SU-DHL-6 (cell line): ENCODE results near the gene HLA-DRA.

Experiments
- H2AFZ ChIP-seq: fragments of 200-600 bp; sonication (generic); 2 replicates; pipeline ENCODE4 v1.6.1; 2014; ENCODE audit warnings: low read depth, mild to moderate bottlenecking, moderate library complexity, mixed read lengths, antibody characterized with exemption, low read length; ENCODE audit not compliant: severe bottlenecking
- H3F3A ChIP-seq: fragments of 200-600 bp; shearing (Covaris generic); 2 replicates; pipeline ENCODE4 v1.6.0; 2016; ENCODE audit warnings: antibody characterized with exemption, mild to moderate bottlenecking; ENCODE audit not compliant: insufficient read depth
- H3K27ac ChIP-seq: fragments of 200-600 bp; sonication (generic); 2 replicates; pipeline ENCODE4 v1.5.1; 2016; ENCODE audit warnings: low read depth, mild to moderate bottlenecking, low read length, moderate library complexity, mixed read lengths
- H3K27me3 ChIP-seq: fragments of 200-600 bp; sonication (generic), shearing (Covaris generic); 2 replicates; pipeline ENCODE4 v1.6.0; 2014; ENCODE audit warnings: mild to moderate bottlenecking, low read length
- H3K36me3 ChIP-seq: fragments of 200-600 bp; sonication (generic); 2 replicates; pipeline ENCODE4 v1.6.1; 2014; ENCODE audit warnings: mild to moderate bottlenecking, low read length, mixed read lengths
- H3K4me2 ChIP-seq: fragments of 300-600, 200-600 bp; shearing (Covaris generic), sonication (generic); 2 replicates; pipeline ENCODE4 v1.6.0; 2014; ENCODE audit warnings: low read length, low read depth, mild to moderate bottlenecking; ENCODE audit not compliant: poor library complexity, severe bottlenecking
- H3K4me3 ChIP-seq: fragments of 200-600 bp; sonication (generic); 2 replicates; pipeline ENCODE4 v1.5.1; 2014; ENCODE audit warnings: antibody characterized with exemption, low read length, mild to moderate bottlenecking, mixed read lengths; ENCODE audit not compliant: insufficient read depth, poor library complexity, severe bottlenecking
- H3K79me2 ChIP-seq: fragments of 200-600 bp; sonication (generic); 2 replicates; pipeline ENCODE4 v1.6.1; 2014; ENCODE audit warnings: mild to moderate bottlenecking, low read length, moderate library complexity; ENCODE audit not compliant: insufficient read depth
- H3K9ac ChIP-seq: fragments of 200-600 bp; sonication (generic); 2 replicates; pipeline ENCODE4 v1.7.0; 2014; ENCODE audit warnings: mild to moderate bottlenecking, low read length
- H3K9me2 ChIP-seq: fragments of 200-600 bp; sonication (generic); replicated peaks from 2 replicates; pipeline ENCODE4 v1.6.1; 2014; ENCODE audit warnings: low read length; ENCODE audit not compliant: insufficient read depth
- H3K9me3 ChIP-seq: fragments of 200-600 bp; sonication (generic); 2 replicates; pipeline ENCODE4 v1.6.1; 2014; ENCODE audit warnings: low read length, mixed read lengths; ENCODE audit not compliant: insufficient read depth
- H4K20me1 ChIP-seq: fragments of 200-600 bp; sonication (generic); 2 replicates; pipeline ENCODE4 v1.6.1; 2014; ENCODE audit warnings: low read depth, mild to moderate bottlenecking, antibody characterized with exemption, low read length, moderate library complexity, mixed read lengths
- CTCF ChIP-seq: fragments of 200-600 bp; sonication (generic); IDR thresholded peaks from one replicate; pipeline ENCODE4 v1.5.1; 2017; ENCODE audit warnings: antibody characterized with exemption, mild to moderate bottlenecking, low read length, moderate library complexity; ENCODE audit not compliant: insufficient read depth, poor library complexity, severe bottlenecking
- EZH2phosphoT487 ChIP-seq: fragments of 200-600 bp; sonication (generic), shearing (Covaris generic); conservative IDR thresholded peaks from 2 replicates; pipeline ENCODE4 v1.6.1; 2018; ENCODE audit warnings: mild to moderate bottlenecking, antibody characterized with exemption, low read length, moderate library complexity, mixed read lengths

Gene HLA-DRA

GRCh38 chr6:32415521-32416019 lies 24.1 kb upstream of the HLA-DRA start:
- Histone ChIP-seq H3K27ac (no peak overlapping the region), H3K27me3 (no peaks in the 10 kb centered on the region), H3K9me3 (no peaks in the 10 kb centered on the region), H3K36me3 (no peaks in the 10 kb centered on the region), H3K9me2 (no peaks in the 10 kb centered on the region), H3K9ac (peak overlapping the region; percentile 33; the same call in 1 of the 2 replicates), H3F3A (no peaks in the 10 kb centered on the region), H3K4me2 (peak overlapping the region; percentile 52), H3K4me3 (peak overlapping the region; percentile 29), H4K20me1 (no peaks in the 10 kb centered on the region), H2AFZ (peak overlapping the region; percentile 90), H3K79me2 (no peaks in the 10 kb centered on the region)
- TF ChIP-seq CTCF (peak; percentile 100), EZH2phosphoT487 (no peak)

- no peaks in the 10 kb centered on the region for H3K27me3 ChIP-seq
- H2AFZ ChIP-seq = peak overlapping the region; percentile 90
- peak overlapping the region; percentile 33; the same call in 1 of the 2 replicates for H3K9ac ChIP-seq
Observed at GRCh38 chr6:32416036-32416435, 23.7 kb upstream of the HLA-DRA start.

GRCh38 chr6:32424589-32425300 lies 14.9 kb upstream of the HLA-DRA start:
- Histone ChIP-seq H3F3A (no peaks in the 10 kb centered on the region), H4K20me1 (no peaks in the 10 kb centered on the region), H3K27ac (no peak overlapping the region), H3K27me3 (no peaks in the 10 kb centered on the region), H3K4me3 (no peak overlapping the region), H3K36me3 (no peaks in the 10 kb centered on the region), H3K4me2 (no peak overlapping the region), H2AFZ (no peak overlapping the region), H3K9ac (no peak overlapping the region), H3K79me2 (no peaks in the 10 kb centered on the region), H3K9me3 (no peaks in the 10 kb centered on the region), H3K9me2 (no peaks in the 10 kb centered on the region)
- no peak for TF ChIP-seq CTCF
- TF ChIP-seq EZH2phosphoT487 = no peak

More at GRCh38 chr6:32416036-32416435, 23.7 kb upstream of the HLA-DRA start:
- Histone ChIP-seq H3K4me2 (peak overlapping the region; percentile 52), H3K4me3 (no peak overlapping the region), H3K79me2 (no peaks in the 10 kb centered on the region), H3F3A (no peaks in the 10 kb centered on the region), H3K9me2 (no peaks in the 10 kb centered on the region), H4K20me1 (no peaks in the 10 kb centered on the region), H3K27ac (no peak overlapping the region), H3K9me3 (no peaks in the 10 kb centered on the region), H3K36me3 (no peaks in the 10 kb centered on the region)
- TF ChIP-seq CTCF (no peak), EZH2phosphoT487 (no peak)
